Measurements from ENCODE around the gene SUN3.

GRCh38 chr7:47973739-47974138 lies 55.2 kb downstream of the SUN3 start:
- TF ChIP-seq EZH2 (IDR thresholded peaks at IDR 0.05; ENCODE audit: low read length, unreplicated experiment) = no peak
- TF ChIP-seq CTCF (conservative IDR thresholded peaks at IDR 0.05; ENCODE audit: low read depth, low read length) = no peak
